HAP-1 (cell line): Measurements from ENCODE around the gene WDR48.
A peak's percentile ranks its signal among the peaks of the same experiment; 100 is the strongest.

ENCODE experiments used
- DNase-seq, 2 experiments: peaks; one replicate each; pipeline ENCODE4 v3.0.0-alpha.2; 2016 to 2020; ENCODE audit warnings: low spot score in 2 of 2
- H3K27me3 ChIP-seq: fragments of 250-450 bp; sonication (Bioruptor Pico); 2 replicates; pipeline ENCODE4 v1.5.1; 2020; ENCODE audit warnings: low read depth, mild to moderate bottlenecking, moderate library complexity
- H3K36me3 ChIP-seq: fragments of 250-450 bp; sonication (Bioruptor Pico); replicated peaks from 2 replicates; pipeline ENCODE4 v1.5.1; 2020; ENCODE audit warnings: mild to moderate bottlenecking
- H3K4me1 ChIP-seq: fragments of 250-450 bp; sonication (Bioruptor Pico); 2 replicates; pipeline ENCODE4 v1.5.1; 2020; ENCODE audit warnings: mild to moderate bottlenecking
- H3K4me3 ChIP-seq: fragments of 250-450 bp; sonication (Bioruptor Pico); 2 replicates; pipeline ENCODE4 v1.5.1; 2020; ENCODE audit warnings: mild to moderate bottlenecking, moderate library complexity
- H3K9me3 ChIP-seq: fragments of 250-450 bp; sonication (Bioruptor Pico); 2 replicates; pipeline ENCODE4 v1.5.1; 2020; ENCODE audit warnings: mild to moderate bottlenecking, moderate library complexity
- in situ Hi-C: fragments of 300-500 bp; cut with MboI; formaldehyde crosslinking; loops from 3 replicates; pipeline ENCODE4 v1.14.3; 2020; ENCODE audit warnings: low sequenced_read_pairs, inconsistent platforms, mixed read lengths

Gene WDR48

DNA sequence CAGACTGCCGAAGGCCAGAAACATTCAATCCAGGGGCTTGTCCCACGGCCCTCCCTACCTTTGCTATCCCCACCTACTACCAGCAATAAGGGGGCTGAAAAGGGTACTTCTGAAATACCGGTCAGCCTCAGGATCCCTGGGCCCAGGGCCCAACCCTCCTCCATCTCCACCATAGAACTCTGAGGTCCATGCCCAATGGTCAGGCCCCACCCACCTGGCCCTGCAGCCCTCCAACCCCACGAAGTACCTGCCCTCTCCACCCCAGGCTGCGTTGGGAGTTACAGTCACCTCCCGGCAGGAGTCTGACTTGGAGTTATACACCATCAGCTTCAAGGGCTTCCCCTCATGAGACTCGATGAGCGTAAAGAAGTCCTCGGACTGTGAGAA, 48.7 kb downstream of the WDR48 start:
- no peak for DNase-seq
- no peak overlapping the region for H3K4me3 ChIP-seq
- in situ Hi-C loops = loop anchor here (25.0 kb wide), 1 partner anchor 187 kb away; the partner anchor contains the start of gene CX3CR1
- no peaks in the 10 kb centered on the region for H3K27me3 ChIP-seq
- H3K4me1 ChIP-seq = no peaks in the 10 kb centered on the region
- peaks cover 43% of the 10 kb centered on the region for H3K36me3 ChIP-seq
- no peaks in the 10 kb centered on the region for H3K9me3 ChIP-seq

DNA sequence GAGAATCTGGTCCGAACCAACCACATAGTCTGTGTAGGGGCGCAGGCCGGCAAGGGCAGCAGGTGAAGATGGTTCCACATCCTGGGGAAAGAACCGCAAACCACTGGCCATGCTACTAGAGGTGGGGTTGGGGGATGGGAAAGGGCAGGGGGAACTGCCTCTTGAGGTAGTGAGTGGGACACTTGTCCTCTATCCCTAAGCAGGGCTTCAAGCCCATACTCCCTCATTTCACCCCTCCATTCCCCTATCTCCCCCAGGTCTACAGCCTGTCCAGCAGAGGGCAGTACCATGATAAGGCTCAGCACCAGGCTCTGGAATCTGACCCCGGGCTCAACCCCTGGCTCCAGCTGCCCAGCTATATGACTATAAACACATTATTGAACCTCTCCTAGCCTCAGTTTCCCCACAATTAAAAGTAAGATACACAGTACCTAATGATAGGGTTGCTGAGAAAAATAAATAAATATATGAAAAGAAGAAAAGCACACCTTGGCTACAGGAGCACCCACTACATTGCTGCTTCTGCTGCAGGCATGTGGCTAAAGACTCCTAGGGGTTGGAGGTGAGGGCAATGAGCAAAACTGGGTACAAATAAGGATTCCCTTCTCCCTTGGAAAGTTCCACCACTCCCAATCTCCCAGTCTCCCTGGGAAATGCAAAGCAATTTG, 49.3 kb downstream of the WDR48 start:
- in situ Hi-C loops = loop anchor here (25.0 kb wide), 1 partner anchor 186 kb away; the partner anchor contains the start of gene CX3CR1
- peak; percentile 15 to 54 for DNase-seq
- peaks cover 38% of the 10 kb centered on the region for H3K36me3 ChIP-seq
- H3K27me3 ChIP-seq = no peaks in the 10 kb centered on the region
- no peaks in the 10 kb centered on the region for H3K4me1 ChIP-seq
- H3K4me3 ChIP-seq = no peak overlapping the region
- H3K9me3 ChIP-seq = no peaks in the 10 kb centered on the region

DNA sequence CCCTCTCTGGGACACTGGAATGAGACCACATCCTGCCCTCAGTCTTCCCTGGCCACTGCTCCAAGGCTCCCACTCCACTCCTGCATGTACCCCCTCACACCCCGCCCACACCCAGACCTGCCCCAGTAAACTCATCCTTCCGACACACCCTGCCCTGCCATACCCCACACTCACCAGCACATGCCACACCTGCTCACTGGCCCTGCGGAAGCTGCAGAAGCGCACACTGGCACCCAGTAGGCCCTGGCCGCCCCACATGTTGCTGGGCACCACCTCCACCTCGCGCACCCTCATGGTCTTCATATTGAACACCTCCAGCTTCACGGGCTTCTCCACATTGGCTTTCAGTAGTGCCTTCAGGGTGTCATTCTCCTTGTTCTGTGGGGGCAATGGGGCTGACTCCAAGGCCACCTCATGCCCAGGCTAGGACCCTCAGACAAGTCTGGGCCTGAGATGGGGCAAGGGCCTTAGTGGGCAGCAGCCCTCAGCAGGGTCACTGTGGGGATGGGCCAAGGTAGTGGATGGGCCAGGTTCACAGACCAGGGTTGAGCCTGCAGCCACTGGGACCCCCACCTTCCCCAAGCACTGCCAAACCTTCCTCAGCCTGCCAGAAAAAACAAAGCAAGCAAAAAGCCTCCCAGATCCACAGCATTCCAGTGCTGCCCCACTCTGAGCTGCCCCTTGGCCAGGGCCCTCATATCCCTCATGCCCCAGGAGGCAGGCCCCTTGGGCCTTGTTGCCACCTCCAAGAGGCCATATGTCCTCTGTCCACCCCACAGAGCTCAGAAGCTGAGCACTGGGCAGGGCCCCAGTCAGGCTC, 50.9 kb downstream of the WDR48 start:
- no peaks in the 10 kb centered on the region; the same call in 1 of the 2 replicates for H3K4me1 ChIP-seq
- no peaks in the 10 kb centered on the region for H3K27me3 ChIP-seq
- peaks cover 41% of the 10 kb centered on the region for H3K36me3 ChIP-seq
- H3K9me3 ChIP-seq = no peaks in the 10 kb centered on the region
- no peak overlapping the region for H3K4me3 ChIP-seq
- DNase-seq = no peak
- in situ Hi-C loops = loop anchor here (25.0 kb wide), 1 partner anchor 185 kb away; the partner anchor contains the start of gene CX3CR1

DNA sequence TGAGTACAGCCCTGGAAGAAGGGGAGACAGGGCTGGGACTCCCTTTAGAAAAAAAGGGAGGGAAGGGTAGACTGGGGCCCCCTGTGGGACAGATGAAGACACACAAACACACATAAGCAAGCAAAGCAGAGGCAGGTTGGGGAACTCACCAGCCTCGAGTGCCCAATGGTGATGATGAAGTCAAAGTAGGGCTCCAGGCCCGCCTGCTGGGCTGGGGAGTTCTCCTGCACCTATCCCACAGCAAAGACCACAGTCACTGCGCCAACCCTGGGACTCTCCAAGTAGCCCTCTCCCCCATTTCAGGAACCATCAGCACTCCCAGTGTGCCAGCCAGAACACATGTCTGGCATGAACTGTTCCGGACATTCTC, 51.5 kb downstream of the WDR48 start:
- H3K9me3 ChIP-seq = no peaks in the 10 kb centered on the region
- in situ Hi-C loops = loop anchor here (25.0 kb wide), 1 partner anchor 184 kb away; the partner anchor contains the start of gene CX3CR1
- peaks cover 37% of the 10 kb centered on the region for H3K36me3 ChIP-seq
- H3K4me3 ChIP-seq = no peak overlapping the region
- H3K27me3 ChIP-seq = no peaks in the 10 kb centered on the region
- peaks cover 5% of the 10 kb centered on the region; the same call in 1 of the 2 replicates for H3K4me1 ChIP-seq
- no peak for DNase-seq

DNA sequence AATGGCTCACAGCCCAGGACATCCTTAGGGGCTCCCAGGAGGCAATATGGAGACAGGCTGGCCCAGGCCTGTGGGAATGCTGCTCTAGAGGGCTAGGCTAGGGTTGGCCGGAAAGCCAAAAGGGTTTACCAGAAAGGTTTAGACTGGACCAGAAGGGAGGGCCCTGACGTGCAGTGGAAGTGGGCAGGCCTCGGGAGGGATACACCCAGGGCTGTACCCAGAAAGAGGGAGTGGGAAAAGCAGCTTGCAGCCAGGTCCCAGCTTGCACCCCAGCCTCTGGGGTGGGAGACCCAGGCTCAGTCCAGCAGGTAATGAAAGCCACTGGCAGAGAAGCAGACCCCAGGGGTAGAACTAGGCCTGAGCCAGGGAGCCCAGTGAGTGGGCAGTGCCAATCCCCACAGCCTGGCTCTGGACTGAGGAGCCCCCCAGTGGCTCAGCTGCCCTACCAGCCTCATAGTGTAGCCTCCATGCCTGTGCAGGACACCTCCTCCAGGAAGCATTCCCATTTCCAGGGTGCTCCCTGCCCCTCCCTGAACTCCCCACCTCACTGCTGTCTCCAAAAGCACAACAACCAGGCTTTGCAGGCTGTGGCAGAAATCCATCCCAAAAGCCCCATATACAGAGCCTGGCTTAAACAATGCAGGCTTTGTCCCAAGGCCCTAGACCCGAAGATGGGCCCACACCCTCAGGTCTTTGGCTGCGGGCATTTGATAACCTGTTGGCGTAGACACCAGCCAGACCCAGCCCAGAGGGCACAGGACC, 52.2 kb downstream of the WDR48 start:
- Histone ChIP-seq H3K4me1 (peaks cover 5% of the 10 kb centered on the region; the same call in 1 of the 2 replicates), H3K4me3 (no peak overlapping the region), H3K27me3 (no peaks in the 10 kb centered on the region), H3K36me3 (peaks cover 31% of the 10 kb centered on the region), H3K9me3 (no peaks in the 10 kb centered on the region)
- DNase-seq = no peak
- in situ Hi-C loops = loop anchor here (25.0 kb wide), 1 partner anchor 183 kb away; the partner anchor contains the start of gene CX3CR1

DNA sequence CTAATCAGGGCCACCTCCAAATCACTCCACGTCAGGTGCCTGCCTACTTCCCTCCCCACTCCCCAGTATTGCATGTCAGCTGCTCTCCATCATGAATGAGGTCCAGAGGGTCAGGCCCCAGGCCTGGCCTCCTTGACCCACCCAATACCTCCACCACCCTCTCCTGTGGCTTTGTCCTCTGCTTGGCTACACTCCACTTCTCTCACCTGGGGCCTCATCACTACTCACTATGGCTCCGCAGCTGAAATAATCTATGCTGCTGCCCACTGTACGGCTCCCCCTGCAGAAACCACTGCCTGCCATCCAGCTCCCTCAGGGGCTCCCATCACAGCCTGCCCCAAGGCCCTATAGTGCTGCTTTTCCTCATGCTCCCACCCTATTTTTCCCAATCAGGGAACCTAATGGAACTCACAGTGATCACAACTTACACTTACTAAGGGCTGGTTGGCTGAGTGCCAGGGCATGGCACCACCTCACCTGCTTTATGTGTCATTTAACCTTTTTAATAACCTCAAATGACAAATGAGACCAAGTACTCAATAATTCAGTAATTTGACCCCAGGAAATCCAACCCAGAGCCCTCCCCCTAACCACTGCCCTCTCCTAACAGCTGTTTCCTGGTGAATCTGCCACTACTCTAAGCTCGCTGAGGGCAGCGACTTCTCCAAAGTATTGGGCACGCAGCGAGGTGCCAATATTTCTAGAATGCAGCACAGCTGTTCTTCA, 53.3 kb downstream of the WDR48 start:
- H3K36me3 ChIP-seq = peaks cover 19% of the 10 kb centered on the region
- H3K4me1 ChIP-seq = peaks cover 5% of the 10 kb centered on the region; the same call in 1 of the 2 replicates
- in situ Hi-C loops = loop anchor here (25.0 kb wide), 1 partner anchor 182 kb away; the partner anchor contains the start of gene CX3CR1
- H3K27me3 ChIP-seq = no peaks in the 10 kb centered on the region
- no peaks in the 10 kb centered on the region for H3K9me3 ChIP-seq
- DNase-seq = no peak
- H3K4me3 ChIP-seq = no peak overlapping the region

DNA sequence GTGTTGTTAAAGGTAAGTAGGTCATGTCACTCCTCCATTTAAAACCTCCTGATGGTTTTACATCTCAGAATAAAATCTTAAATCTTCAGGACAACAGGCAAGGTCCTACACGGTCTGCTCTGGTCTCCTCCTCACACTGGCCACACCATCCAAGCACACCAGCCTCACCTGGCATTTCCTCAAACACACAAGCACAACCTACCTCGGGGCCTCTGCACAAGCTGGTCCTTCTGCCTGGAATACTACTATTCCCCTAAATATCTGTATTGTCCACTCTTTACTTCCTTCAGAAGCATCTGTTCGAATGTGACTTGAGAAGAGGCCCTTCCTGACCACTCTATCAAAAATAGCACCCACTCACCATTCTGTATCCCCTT, 53.9 kb downstream of the WDR48 start:
- Histone ChIP-seq H3K4me3 (no peak overlapping the region), H3K4me1 (peaks cover 5% of the 10 kb centered on the region; the same call in 1 of the 2 replicates), H3K9me3 (no peaks in the 10 kb centered on the region), H3K27me3 (no peaks in the 10 kb centered on the region), H3K36me3 (peaks cover 14% of the 10 kb centered on the region)
- DNase-seq = no peak
- in situ Hi-C loops = loop anchor here (25.0 kb wide), 1 partner anchor 182 kb away; the partner anchor contains the start of gene CX3CR1

DNA sequence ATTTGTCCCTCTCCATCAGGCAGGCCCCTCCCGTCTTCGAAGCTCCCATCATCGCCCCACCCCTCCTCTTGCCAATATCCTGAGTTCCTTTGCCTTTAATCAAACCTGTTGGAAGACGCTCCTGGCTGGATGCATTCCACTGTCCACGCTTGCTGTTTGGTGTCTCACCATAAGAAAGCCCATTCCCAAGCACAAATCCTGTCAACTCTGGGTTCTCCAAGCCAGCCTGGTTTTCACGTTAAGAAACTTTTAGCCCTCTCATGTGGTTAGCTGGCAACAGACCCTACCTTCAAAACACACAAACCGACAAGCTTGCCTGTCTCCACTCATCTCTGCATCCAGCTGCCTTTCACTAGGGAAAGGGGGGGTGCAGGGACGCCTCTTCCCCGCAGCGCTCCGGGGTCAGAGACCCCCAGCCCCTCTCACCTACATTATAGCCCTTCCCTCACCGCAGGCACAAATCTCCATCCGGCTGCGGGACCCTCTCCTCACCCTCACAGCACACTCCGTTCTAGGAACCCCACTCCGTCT, 54.5 kb downstream of the WDR48 start:
- peaks cover 11% of the 10 kb centered on the region; the same call in 1 of the 2 replicates for H3K36me3 ChIP-seq

DNA sequence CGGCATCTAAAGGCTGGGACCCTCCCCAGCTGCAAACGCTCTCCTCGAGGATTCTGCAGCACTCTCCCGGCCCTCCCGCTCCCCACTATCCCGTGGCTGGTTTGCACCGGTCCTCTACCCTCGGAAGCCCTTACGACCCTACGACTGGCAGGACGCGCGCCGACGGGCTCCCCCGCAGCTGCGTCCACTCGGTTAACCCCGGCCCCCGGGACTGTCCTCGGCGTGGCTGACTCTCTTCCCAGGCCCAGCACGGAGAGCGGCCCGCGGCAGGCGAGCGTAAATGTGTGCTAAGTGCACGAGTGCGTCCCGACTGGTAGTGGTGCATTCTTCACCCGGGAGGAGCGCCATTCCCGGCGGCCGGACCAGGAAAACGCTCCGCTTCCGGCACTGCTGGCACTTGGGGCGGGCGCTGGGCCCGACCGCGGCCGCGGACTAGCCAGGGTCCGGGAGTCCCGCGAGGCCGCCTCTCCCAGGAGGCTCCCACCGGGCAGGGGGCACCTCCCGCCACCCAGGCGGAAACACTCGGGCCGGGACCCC, 55.1 kb downstream of the WDR48 start:
- peaks cover 5% of the 10 kb centered on the region; the same call in 1 of the 2 replicates for H3K4me1 ChIP-seq
- peaks cover 5% of the 10 kb centered on the region; the same call in 1 of the 2 replicates for H3K36me3 ChIP-seq
- no peaks in the 10 kb centered on the region for H3K9me3 ChIP-seq
- DNase-seq = peak; percentile 16 to 64
- no peaks in the 10 kb centered on the region for H3K27me3 ChIP-seq
- peak overlapping the region; percentile 88 for H3K4me3 ChIP-seq
- in situ Hi-C loops = loop anchor here (25.0 kb wide), 1 partner anchor 180 kb away; the partner anchor contains the start of gene CX3CR1

More for the DNA sequence above, 54.5 kb downstream of the WDR48 start:
- peaks cover 5% of the 10 kb centered on the region; the same call in 1 of the 2 replicates for H3K4me1 ChIP-seq
- in situ Hi-C loops = loop anchor here (25.0 kb wide), 1 partner anchor 181 kb away; the partner anchor contains the start of gene CX3CR1
- no peaks in the 10 kb centered on the region for H3K9me3 ChIP-seq
- DNase-seq = peak in 1 of 2 experiments; percentile 35
- H3K27me3 ChIP-seq = no peaks in the 10 kb centered on the region
- peak overlapping the region; percentile 88 for H3K4me3 ChIP-seq

DNA sequence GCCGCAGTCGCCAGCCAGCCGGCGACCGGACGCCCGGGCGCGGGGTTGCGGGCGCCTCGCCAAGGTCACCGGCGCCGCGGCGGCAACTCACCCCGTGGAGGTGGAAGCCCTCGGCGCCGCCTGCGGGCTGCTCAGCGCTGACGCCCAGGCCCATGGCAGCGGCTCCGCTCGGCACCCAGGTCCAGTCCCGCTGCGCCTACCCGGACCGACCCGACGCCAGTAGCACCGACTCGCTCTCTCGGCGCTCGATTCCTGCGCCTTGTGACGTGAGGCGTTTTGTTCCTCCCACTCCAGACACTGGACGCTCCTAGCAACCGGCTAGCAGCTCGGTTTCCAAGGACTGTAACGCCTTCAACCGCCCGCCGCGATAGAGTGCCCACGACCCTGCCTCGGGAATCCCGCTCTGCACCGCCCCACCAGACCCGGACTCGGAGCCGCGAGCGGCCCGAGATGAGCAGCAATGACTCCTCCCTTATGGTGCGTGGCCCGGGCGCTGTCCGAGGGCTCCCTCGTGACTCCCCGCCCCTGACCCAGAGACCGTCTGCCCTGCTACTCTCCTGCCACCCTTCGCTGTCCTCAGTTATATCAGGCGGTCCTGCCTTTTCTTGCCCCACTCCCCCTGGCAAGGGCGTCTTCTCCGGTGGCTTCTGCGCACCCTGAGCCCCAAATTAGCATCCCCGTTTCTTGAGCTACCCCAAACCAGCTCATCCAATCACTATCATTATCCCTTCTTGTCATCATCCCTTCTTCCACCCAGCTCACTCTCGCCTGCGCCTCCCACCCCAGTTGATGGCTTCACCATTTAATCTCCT, 55.8 kb downstream of the WDR48 start, which contains the start of the genes GORASP1 and TTC21A:
Gene GORASP1, minus strand, starts transcription at position 240 of the 812 bp plus-strand sequence. Its CDS starts 86 bp downstream, at position 154.
Gene TTC21A, plus strand, starts transcription at position 293 of the 812 bp plus-strand sequence. Its CDS starts 158 bp downstream, at position 451.
- in situ Hi-C loops = loop anchor here (25.0 kb wide), 1 partner anchor 180 kb away; the partner anchor contains the start of gene CX3CR1
- peaks cover 5% of the 10 kb centered on the region; the same call in 1 of the 2 replicates for H3K4me1 ChIP-seq
- H3K36me3 ChIP-seq = peaks cover 3% of the 10 kb centered on the region; the same call in 1 of the 2 replicates
- no peaks in the 10 kb centered on the region for H3K9me3 ChIP-seq
- peak within 1 kb of the TSS; percentile 88 for H3K4me3 ChIP-seq
- DNase-seq = peak; percentile 84 to 86
- no peaks in the 10 kb centered on the region for H3K27me3 ChIP-seq

DNA sequence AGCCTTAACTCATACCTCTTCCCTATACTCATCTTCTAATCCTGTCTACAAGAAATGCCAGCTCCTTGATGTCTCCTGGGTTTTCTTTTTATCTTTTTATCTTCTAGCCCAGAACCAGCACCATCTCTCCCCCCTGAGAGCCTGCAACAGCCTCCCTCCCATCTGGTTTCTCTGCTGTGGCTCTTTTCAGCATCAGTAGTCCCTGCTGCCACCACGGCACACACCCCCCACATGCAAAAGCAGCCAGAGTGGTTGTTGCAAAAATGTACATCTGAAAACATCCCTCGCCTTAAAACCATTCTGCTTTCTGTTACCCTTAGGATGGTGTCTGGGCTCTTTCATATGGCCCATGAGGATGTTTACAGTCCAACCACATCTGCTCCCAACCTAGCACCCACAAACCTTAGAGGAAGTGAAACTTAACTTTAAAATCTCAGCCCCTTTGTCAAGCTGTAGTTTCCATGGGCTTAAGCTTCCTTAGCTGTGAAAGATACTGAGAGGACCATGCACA, 56.4 kb downstream of the WDR48 start:
- Histone ChIP-seq H3K27me3 (no peaks in the 10 kb centered on the region), H3K4me3 (peak overlapping the region; percentile 88), H3K4me1 (peaks cover 5% of the 10 kb centered on the region; the same call in 1 of the 2 replicates), H3K9me3 (no peaks in the 10 kb centered on the region), H3K36me3 (peaks cover 3% of the 10 kb centered on the region; the same call in 1 of the 2 replicates)
- in situ Hi-C loops = loop anchor here (25.0 kb wide), 1 partner anchor 179 kb away; the partner anchor contains the start of gene CX3CR1
- no peak for DNase-seq
